Epithelial cell of umbilical artery (primary cell): Measurements from ENCODE around the gene KLHL4. TPM values are rescaled to one million over a fixed set of nuclear protein-coding genes. Genes with fewer than 3 reads are reported as not detected.

Experiments
- total RNA-seq: library from RNA; depleted of rRNA; stranded (reverse); fragments of >200 nt; gene quantifications from 2 replicates; pipeline ENCODE4 v1.2.3, GENCODE V29; 2014

KLHL4 gene
- 13.2 and 27.0 TPM in 2 replicates for total RNA-seq

GRCh38 chrX:87517571-87518141 lies at the start of gene KLHL4:
KLHL4 (plus strand) TSS chrX:87517802; CDS start chrX:87517894, 92 bp downstream.

